ENCODE results near the gene TMPRSS9. TPM values are rescaled to one million over a fixed set of nuclear protein-coding genes. Genes with fewer than 3 reads are reported as not detected.

The TMPRSS9 gene
- total RNA-seq, 1 experiment from 2014 or later = 0.57 TPM

DNA sequence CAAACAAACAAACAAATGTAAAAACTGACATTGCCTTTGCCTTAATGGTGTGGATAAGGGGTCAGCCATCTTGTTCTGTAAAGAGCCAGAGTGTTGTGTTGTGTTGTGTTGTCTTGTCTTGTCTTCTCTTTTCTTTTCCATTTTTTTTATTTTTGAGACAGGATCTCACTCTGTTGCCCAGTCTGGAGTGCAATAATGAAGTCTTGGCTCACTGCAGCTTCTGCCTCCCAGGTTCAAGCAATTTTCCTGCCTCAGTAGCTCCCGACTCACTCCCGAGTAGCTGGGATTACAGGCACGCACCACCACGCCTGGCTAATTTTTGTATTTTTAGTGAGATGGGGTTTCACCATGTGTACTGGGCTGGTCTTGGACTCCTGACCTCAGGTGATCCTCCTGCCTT is 39.5 kb downstream of the TMPRSS9 start:
- no peak overlapping the region for H3K27ac Mint-ChIP-seq
- no peak overlapping the region for H3K4me3 Mint-ChIP-seq
- no peaks in the 10 kb centered on the region for H3K36me3 Mint-ChIP-seq
- no peaks in the 10 kb centered on the region for H3K4me1 Mint-ChIP-seq
- ChIA-PET POLR2A (no interaction called here), CTCF (interaction anchor here (0.5 to 1.3 kb wide), 3 partner anchors 15 to 244 kb away, joined by 3 to 5 read pairs (median 4); no protein-coding TSS in a partner anchor)
- no peak for TF ChIP-seq MLX (CRISPR knock-in tag; IDR thresholded peaks at IDR 0.05)
- TF ChIP-seq, protein P1, sequence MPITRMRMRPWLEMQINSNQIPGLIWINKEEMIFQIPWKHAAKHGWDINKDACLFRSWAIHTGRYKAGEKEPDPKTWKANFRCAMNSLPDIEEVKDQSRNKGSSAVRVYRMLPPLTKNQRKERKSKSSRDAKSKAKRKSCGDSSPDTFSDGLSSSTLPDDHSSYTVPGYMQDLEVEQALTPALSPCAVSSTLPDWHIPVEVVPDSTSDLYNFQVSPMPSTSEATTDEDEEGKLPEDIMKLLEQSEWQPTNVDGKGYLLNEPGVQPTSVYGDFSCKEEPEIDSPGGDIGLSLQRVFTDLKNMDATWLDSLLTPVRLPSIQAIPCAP (CRISPR knock-in tag; IDR thresholded peaks at IDR 0.05) = no peak
- no peak for TF ChIP-seq NR3C1 (CRISPR knock-in tag; conservative IDR thresholded peaks at IDR 0.05; ENCODE audit: low read depth)
- TF ChIP-seq, protein P2, sequence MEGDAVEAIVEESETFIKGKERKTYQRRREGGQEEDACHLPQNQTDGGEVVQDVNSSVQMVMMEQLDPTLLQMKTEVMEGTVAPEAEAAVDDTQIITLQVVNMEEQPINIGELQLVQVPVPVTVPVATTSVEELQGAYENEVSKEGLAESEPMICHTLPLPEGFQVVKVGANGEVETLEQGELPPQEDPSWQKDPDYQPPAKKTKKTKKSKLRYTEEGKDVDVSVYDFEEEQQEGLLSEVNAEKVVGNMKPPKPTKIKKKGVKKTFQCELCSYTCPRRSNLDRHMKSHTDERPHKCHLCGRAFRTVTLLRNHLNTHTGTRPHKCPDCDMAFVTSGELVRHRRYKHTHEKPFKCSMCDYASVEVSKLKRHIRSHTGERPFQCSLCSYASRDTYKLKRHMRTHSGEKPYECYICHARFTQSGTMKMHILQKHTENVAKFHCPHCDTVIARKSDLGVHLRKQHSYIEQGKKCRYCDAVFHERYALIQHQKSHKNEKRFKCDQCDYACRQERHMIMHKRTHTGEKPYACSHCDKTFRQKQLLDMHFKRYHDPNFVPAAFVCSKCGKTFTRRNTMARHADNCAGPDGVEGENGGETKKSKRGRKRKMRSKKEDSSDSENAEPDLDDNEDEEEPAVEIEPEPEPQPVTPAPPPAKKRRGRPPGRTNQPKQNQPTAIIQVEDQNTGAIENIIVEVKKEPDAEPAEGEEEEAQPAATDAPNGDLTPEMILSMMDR (IDR thresholded peaks at IDR 0.05) = no peak
- no peak for TF ChIP-seq ZNF263 (CRISPR knock-in tag; IDR thresholded peaks at IDR 0.05; ENCODE audit: low read depth)
- TF ChIP-seq PRRX2 (CRISPR knock-in tag; IDR thresholded peaks at IDR 0.05) = no peak
- no peak for TF ChIP-seq TP53 (CRISPR knock-in tag; IDR thresholded peaks at IDR 0.05)
- no peak for TF ChIP-seq USF2 (CRISPR knock-in tag; IDR thresholded peaks at IDR 0.05)
- TF ChIP-seq FOXP4 (CRISPR knock-in tag; IDR thresholded peaks at IDR 0.05) = no peak
- TF ChIP-seq ATF1 (CRISPR knock-in tag; IDR thresholded peaks at IDR 0.05) = no peak
- no peak for TF ChIP-seq OVOL2 (CRISPR knock-in tag; IDR thresholded peaks at IDR 0.05; ENCODE audit: borderline replicate concordance)
- H3K27me3 Mint-ChIP-seq (ENCODE audit: low read depth) = peaks cover 9% of the 10 kb centered on the region
- ATAC-seq = no peak
- DNase-seq (ENCODE audit: low spot score) = no peak
- peaks cover 8% of the 10 kb centered on the region for H3K9me3 Mint-ChIP-seq

- Mint-ChIP-seq H3K27me3 (ENCODE audit: low read depth) (peaks cover 38% of the 10 kb centered on the region), H3K9me3 (peaks cover 19% of the 10 kb centered on the region), H3K4me3 (no peak overlapping the region), H3K4me1 (no peaks in the 10 kb centered on the region), H3K36me3 (no peaks in the 10 kb centered on the region), H3K27ac (no peak overlapping the region)
- no peak for DNase-seq (ENCODE audit: low spot score)
- ChIA-PET POLR2A (no interaction called here), CTCF (interaction anchor here (1.0 kb wide), 1 partner anchor 14 kb away, joined by 3 read pairs; no protein-coding TSS in a partner anchor)
- no peak for ATAC-seq
- TF ChIP-seq PRDM15 (CRISPR knock-in tag; IDR thresholded peaks at IDR 0.05) = no peak
- TF ChIP-seq JAZF1 (CRISPR knock-in tag; IDR thresholded peaks at IDR 0.05) = no peak
- no peak for TF ChIP-seq ZNF512 (CRISPR knock-in tag; IDR thresholded peaks at IDR 0.05; ENCODE audit: borderline replicate concordance)
- TF ChIP-seq, protein P3, sequence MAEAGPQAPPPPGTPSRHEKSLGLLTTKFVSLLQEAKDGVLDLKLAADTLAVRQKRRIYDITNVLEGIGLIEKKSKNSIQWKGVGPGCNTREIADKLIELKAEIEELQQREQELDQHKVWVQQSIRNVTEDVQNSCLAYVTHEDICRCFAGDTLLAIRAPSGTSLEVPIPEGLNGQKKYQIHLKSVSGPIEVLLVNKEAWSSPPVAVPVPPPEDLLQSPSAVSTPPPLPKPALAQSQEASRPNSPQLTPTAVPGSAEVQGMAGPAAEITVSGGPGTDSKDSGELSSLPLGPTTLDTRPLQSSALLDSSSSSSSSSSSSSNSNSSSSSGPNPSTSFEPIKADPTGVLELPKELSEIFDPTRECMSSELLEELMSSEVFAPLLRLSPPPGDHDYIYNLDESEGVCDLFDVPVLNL (CRISPR knock-in tag; IDR thresholded peaks at IDR 0.05; ENCODE audit: borderline replicate concordance, low read depth) = no peak
- no peak for TF ChIP-seq ZBTB21 (CRISPR knock-in tag; IDR thresholded peaks at IDR 0.05; ENCODE audit: borderline replicate concordance)
- TF ChIP-seq GRHL2 (CRISPR knock-in tag; IDR thresholded peaks at IDR 0.05; ENCODE audit: insufficient replicate concordance, severe bottlenecking) = no peak
- TF ChIP-seq CREB1 (CRISPR knock-in tag; IDR thresholded peaks at IDR 0.05) = no peak
- TF ChIP-seq ZNF671 (CRISPR knock-in tag; IDR thresholded peaks at IDR 0.05) = no peak
- TF ChIP-seq ZNF138 (CRISPR knock-in tag; conservative IDR thresholded peaks at IDR 0.05) = no peak
- TF ChIP-seq SMAD3 (CRISPR knock-in tag; IDR thresholded peaks at IDR 0.05; ENCODE audit: borderline replicate concordance) = no peak
Observed at GRCh38 chr19:2408247-2408646, 48.2 kb downstream of the TMPRSS9 start.

Measured in WTC11 (cell line).